Activated CD8-positive, alpha-beta T cell treated with anti-CD3 and anti-CD28 coated beads for 36 hours (primary cell): ENCODE data around the gene CYP27B1. TPM values are rescaled to one million over a fixed set of nuclear protein-coding genes. Genes with fewer than 3 reads are reported as not detected.

Experiments
- ATAC-seq: fragments of 200-7000 bp; cut with Tn5 transposase; one replicate; pipeline ENCODE4 v1.10.0; 2021; ENCODE audit warnings: mild to moderate bottlenecking, moderate library complexity
- CTCF ChIA-PET: fragments of 350-600 bp; sonication (Branson Sonifier 250); formaldehyde crosslinking; loops from one replicate; lab custom pipeline; 2021; ENCODE audit warnings: antibody characterized with exemption; lab: Charles Lee
- POLR2A ChIA-PET: fragments of 350-600 bp; sonication (Branson Sonifier 250); formaldehyde crosslinking; loops from one replicate; lab custom pipeline; 2021; ENCODE audit warnings: antibody characterized with exemption; lab: Charles Lee
- DNase-seq: peaks from one replicate; pipeline ENCODE4 v3.0.0-alpha.2; 2020
- H3K27ac Mint-ChIP-seq: one replicate; pipeline ENCODE4 v1.8.0; 2021; ENCODE audit warnings: mild to moderate bottlenecking, mixed read lengths
- H3K27me3 Mint-ChIP-seq: one replicate; pipeline ENCODE4 v1.8.0; 2021; ENCODE audit warnings: mixed read lengths
- H3K36me3 Mint-ChIP-seq: one replicate; pipeline ENCODE4 v1.8.0; 2021; ENCODE audit warnings: low read depth, mixed read lengths
- H3K4me1 Mint-ChIP-seq: one replicate; pipeline ENCODE4 v1.8.0; 2021; ENCODE audit warnings: low read depth, mixed read lengths
- H3K4me3 Mint-ChIP-seq: one replicate; pipeline ENCODE4 v1.8.0; 2021; ENCODE audit warnings: mild to moderate bottlenecking, moderate library complexity, mixed read lengths
- H3K9me3 Mint-ChIP-seq: one replicate; pipeline ENCODE4 v1.8.0; 2021; ENCODE audit warnings: mixed read lengths
- CTCF ChIP-seq: fragments of 200-600 bp; IDR thresholded peaks from one replicate; pipeline ENCODE4 v1.8.0; 2022; ENCODE audit warnings: antibody characterized with exemption, mild to moderate bottlenecking
- intact Hi-C: fragments of 100-400 bp; cut with micrococcal nuclease; formaldehyde crosslinking; loops from one replicate; pipeline ENCODE4 v1.10.0; 2022
- total RNA-seq, 2 experiments: library from RNA; stranded (reverse); gene quantifications; one replicate each; pipeline ENCODE4 v1.2.3, GENCODE V29; 2021

Gene CYP27B1
- total RNA-seq, 2 experiments from 2014 or later: 7.6 to 7.9 TPM

DNA sequence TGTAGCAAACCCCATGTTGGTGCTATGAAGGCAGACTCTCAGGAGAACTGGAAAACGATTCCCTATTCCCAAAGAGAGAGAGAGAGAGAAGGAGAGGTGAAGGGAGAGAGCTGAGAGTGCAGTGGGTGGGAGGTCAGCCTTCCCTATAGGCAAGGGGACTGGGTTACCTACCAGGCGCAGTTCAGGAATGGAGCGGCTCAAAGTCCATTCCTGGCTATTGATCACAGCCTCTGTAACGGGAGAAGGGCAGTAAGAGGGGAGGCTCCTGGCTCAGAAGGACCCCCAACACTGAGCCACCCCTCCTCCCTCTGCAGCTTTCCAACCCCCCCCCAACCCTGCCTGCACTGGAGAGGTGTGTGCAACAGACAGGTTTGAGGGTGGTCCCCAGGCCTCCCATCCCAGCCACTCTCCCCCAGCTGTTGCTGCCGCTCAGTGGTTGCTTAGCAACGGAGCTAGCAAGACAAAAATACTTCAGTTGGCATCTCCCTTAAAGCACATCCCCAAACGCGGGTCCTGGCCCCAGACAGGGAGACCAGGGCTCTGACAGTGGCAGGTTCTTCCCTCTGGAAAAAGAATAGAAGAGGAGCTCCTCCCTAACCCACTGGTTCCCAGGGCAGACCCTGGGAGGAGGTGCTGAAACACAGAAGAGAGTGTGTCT is 31.6 kb downstream of the CYP27B1 start:
- ATAC-seq (no peak), DNase-seq (no peak)
- Mint-ChIP-seq H3K36me3 (peaks cover 22% of the 10 kb centered on the region), H3K4me1 (peaks cover 21% of the 10 kb centered on the region), H3K27ac (peak overlapping the region; percentile 23), H3K27me3 (no peaks in the 10 kb centered on the region), H3K4me3 (no peak overlapping the region), H3K9me3 (no peaks in the 10 kb centered on the region)
- TF ChIP-seq CTCF: no peak
- ChIA-PET POLR2A (interaction anchor here (1.2 to 1.8 kb wide), 2 partner anchors 9 to 17 kb away, joined by 4 to 9 read pairs; partner anchors contain the start of gene TSPAN31), CTCF (interaction anchor here (0.7 to 1.5 kb wide), 3 partner anchors 24 to 159 kb away, joined by 3 to 5 read pairs (median 4); no protein-coding TSS in a partner anchor)
- intact Hi-C loops: no loop called here

DNA sequence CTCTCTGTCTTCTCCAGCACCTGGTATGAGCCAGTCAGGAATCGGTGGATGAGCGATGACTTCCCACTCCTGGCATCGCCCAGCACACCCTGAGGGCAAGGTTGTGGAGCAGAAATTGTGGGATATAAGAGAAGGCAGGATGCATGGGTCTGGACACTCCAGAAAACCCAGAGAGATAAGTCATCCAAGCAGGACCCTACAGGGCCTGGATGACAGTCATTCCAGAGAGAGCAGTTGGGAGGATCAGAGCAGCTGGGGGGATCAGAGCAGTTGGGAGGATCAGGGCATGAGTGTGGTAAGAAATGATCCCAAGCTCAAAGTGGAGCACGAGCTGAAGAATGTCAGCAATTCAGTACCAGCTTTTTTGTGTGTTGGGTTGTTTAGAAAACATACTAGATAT is 32.3 kb downstream of the CYP27B1 start:
- Mint-ChIP-seq H3K27me3 (no peaks in the 10 kb centered on the region), H3K4me1 (peaks cover 15% of the 10 kb centered on the region), H3K4me3 (no peak overlapping the region), H3K9me3 (no peaks in the 10 kb centered on the region), H3K36me3 (peaks cover 28% of the 10 kb centered on the region), H3K27ac (peak overlapping the region; percentile 23)
- DNase-seq (no peak), ATAC-seq (no peak)
- TF ChIP-seq CTCF: no peak
- ChIA-PET POLR2A (interaction anchor here (1.2 to 1.8 kb wide), 2 partner anchors 10 to 16 kb away, joined by 4 to 9 read pairs; partner anchors contain the start of gene TSPAN31), CTCF (interaction anchor here (1.3 to 1.5 kb wide), 2 partner anchors 25 to 152 kb away, joined by 4 to 5 read pairs; no protein-coding TSS in a partner anchor)
- intact Hi-C loops: no loop called here

- H3K36me3 Mint-ChIP-seq: peaks cover 28% of the 10 kb centered on the region
- peaks cover 8% of the 10 kb centered on the region for H3K4me1 Mint-ChIP-seq
- H3K27me3 Mint-ChIP-seq: no peaks in the 10 kb centered on the region
- no peaks in the 10 kb centered on the region for H3K9me3 Mint-ChIP-seq
- no peak for ATAC-seq
- intact Hi-C loops: no loop called here
- no peak overlapping the region for H3K4me3 Mint-ChIP-seq
- no peak for TF ChIP-seq CTCF
- no peak for DNase-seq
- H3K27ac Mint-ChIP-seq: no peak overlapping the region
- POLR2A ChIA-PET: interaction anchor here (1.8 kb wide), 1 partner anchor 10 kb away, joined by 9 read pairs; the partner anchor contains the start of gene TSPAN31
- CTCF ChIA-PET: interaction anchor here (1.0 to 1.1 kb wide), 2 partner anchors 11 to 22 kb away, joined by 3 read pairs; no protein-coding TSS in a partner anchor
Observed at GRCh38 chr12:57733928-57734327, 33.0 kb downstream of the CYP27B1 start.

DNA sequence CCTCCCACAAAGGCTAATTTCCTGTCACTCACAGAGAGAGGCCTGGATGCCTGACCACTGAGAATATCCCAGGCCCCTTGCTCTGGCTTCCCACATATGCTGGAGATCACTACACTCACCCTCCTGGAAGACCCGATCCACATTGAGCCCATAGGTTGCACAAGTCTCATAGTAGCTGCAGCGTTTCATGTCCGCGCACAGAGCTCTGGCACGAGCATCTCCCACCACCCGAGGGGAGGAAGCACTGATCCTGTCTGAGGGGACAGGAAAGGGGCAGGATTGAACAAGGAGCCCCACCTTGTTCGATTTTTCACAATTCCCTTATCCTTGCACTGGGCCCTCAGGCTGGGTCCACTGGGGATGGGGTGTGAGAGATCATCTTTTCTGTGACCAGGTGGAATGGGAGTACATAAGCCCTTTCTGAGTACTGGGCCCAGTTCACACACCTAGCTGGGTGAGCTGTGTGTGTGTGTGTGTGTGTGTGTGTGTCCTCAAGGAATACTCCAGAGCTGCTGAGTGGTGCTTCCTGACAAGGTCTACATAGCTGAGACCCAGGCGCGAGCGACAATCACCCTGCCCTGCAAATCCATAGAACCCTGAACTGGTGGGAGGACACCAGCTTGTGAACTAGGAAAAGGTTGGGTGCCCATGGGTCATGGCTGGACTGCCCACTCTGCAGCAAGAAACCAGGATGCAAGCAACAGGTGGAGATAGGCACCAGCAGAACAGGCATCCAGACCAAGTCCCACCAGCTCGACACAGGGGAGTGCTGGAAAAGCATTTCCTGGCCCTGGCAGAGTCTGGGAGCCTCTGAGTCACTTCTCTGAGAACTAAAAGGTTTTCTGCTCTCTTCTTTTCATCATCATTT is 33.9 kb downstream of the CYP27B1 start:
- ATAC-seq: no peak
- intact Hi-C loops: no loop called here
- Mint-ChIP-seq H3K9me3 (no peaks in the 10 kb centered on the region), H3K27me3 (no peaks in the 10 kb centered on the region), H3K4me3 (no peak overlapping the region), H3K4me1 (peaks cover 7% of the 10 kb centered on the region), H3K27ac (peak overlapping the region; percentile 5), H3K36me3 (peaks cover 29% of the 10 kb centered on the region)
- no peak for DNase-seq
- TF ChIP-seq CTCF: no peak
- CTCF ChIA-PET: interaction anchor here (0.7 to 2.8 kb wide), 6 partner anchors 9 to 149 kb away, joined by 3 to 8 read pairs (median 3); no protein-coding TSS in a partner anchor
- POLR2A ChIA-PET: interaction anchor here (1.0 to 1.4 kb wide), 3 partner anchors 9 to 12 kb away, joined by 3 to 6 read pairs (median 3); partner anchors contain the start of gene TSPAN31
